Measurements from ENCODE around the gene EFL1.
"Not testable (repeated sequence)": the region's sequence is repeated elsewhere in the genome, so short reads cannot be mapped to it uniquely, and the experiment has no call there.

The EFL1 gene

DNA sequence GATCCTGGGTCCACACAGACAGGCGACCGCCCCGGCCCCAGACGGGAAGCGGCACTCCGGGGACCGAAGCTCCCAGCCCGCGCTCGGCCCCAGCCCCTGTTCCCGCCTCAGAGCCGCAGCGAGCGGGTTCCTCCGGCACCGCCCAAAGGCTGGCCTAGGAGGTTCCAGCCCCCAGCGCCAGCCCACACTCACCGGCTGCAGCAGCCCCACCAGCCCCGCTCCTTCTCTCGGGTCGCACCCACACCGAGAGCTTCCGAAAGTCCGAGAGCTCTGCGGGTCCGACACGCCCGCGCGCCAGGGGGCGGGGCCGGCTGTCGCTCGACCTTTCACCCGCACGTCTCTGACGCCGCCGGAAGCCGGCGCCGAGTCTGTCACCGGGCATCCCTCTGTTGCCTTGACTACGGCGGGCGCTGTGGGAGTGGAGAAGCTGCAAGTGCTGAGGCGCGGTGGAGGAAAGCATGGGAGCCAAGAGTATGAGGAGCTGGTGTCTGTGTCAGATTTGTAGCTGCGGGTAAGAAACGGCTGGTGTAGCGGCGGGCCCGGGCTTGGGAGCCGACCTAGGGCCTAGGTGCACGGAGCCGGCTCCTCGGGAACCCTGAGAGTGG is at the start of gene EFL1, which contains the start of gene SAXO2:
TSS of gene EFL1 (minus strand) at position 313 of the 605 bp plus-strand sequence. CDS start 956 bp downstream, outside the sequence.
TSS of gene SAXO2 (plus strand) at position 397 of the 605 bp plus-strand sequence. CDS start at position 459, 62 bp downstream.
- DNase-seq: peak; percentile 94

DNA sequence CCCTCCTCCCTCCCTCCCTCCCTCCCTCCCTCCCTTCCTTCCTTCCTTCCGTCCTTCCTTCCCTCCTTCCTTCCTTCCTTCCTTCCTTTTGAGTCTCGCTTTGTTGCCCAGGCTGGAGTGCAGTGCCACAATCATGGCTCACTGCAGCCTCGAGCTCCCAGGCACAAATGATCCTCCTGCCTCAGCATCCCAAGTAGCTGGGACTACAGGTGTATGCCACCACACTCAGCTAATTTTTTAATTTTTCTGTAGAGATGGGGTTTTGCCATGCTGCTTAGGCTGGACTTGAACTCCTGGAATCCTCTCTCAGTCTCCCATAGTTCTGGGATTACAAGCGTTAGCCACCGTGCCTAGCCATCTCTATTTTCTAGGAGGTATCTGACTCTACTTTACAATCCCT is 48.8 kb upstream of the EFL1 start:
- not testable (repeated sequence) for DNase-seq

DNA sequence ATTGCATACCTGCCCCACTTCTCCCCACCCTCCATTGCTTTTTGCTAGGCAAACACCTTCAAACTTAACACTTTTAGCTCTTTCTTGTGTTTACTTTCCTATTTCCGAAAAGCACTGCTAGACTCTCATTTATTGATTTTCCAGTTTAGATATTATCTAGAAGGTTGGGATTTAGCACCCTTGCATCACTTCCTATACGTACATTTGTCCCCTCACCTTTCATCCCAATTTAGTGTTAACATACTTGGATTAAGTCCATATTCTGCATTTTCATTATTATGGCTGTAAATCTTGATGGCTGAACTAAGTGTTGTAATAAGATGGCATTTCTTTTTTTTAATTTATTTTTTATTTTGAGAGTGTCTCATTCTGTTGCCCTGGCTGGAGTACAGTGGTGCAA is 47.3 kb upstream of the EFL1 start:
- DNase-seq: no peak

DNA sequence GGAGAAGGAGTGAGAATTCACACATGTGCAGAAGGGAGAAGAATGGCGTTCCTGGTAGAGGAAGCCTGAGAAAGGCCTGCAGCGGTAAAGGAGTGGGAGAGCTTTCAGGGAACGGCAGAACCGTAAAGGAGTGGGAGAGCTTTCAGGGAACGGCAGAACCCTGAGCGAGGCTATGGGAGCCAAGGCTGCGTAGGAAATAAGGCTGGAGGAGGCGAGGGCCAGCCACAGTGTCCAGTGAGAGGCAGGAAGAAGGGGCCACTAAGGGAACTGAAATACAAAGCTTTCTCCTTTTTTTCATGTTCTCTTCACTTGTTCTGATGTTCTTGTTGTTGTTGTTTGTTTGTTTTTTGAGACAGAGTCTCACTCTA is 45.2 kb upstream of the EFL1 start:
- DNase-seq: no peak

DNA sequence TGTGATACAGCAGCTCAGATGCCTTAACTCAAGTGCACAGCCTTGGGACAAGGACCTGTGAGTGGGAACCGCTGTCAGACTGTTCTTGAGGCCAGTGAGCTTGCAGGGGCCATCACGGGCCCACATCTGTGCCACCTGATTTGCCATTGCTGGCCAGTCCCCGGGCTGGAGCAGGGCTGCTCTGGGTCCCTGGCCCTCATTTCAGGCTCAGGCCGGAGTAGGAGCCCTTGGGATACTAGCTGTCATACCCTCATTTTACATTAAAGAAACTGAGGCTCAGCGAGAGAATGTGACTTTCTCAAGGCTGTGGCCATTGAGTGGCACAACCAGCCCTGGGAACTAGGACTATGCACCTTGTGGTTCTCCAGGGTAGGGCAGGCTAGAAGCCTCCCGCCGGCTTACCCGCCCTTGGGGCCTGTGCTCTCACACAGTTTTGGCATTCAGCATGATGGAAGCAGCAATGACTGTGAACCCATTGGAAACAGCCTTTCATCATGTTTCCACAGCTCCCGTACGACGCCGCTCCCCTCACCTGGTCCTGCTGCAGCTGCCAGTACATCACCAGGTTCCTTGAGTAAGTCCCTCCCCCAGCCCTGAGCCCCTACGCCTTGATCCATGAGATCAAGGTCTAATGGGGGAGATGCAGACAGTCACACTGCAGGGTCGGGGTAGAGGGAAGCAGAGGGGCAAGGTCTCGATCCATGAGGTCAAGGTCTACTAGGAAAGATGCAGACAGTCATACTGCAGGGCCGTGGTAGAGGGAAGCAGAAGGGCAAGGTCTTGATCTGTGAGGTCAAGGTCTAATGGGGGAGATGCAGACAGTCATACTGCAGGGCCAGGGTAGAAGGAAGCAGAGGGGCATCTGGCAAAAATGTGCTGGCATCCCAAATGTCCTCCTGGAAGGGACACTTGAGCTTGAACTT is 44.5 kb upstream of the EFL1 start:
- no peak for DNase-seq

DNA sequence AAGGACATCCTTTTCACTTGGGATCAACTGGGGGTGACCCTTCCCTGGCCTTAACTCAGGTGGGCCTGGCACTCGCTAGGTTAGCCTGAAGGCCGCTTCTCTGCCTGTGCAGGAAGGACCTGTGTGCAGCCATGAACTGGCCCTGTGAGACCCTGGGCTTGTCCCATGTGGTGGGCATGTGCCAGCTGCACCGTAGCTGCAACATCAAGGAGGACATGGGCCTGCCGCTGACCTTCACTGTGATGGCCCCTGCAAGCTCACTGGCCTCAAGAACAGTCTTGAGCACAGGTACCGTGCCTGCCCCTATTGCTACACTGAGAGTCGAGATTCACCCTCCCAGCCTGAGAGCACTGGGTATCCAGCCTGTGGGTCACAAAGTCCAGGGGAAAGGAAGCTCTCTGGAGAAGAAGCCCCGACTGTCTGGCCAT is 43.1 kb upstream of the EFL1 start:
- DNase-seq: no peak

DNA sequence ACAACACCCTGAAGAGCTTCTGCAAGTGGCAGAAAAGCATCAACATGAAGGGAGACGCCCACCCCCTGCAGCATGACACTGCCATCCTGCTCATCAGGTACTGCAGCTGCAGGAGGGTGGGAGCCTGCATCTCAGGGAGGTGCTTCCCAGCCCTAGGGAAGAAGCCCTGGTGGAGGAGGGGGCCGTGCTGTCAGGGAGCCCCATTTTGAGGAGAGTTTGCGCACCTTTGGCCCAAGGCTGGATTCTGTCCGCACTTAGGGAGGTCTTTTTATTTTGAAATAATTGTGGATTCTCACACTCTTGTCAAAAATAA is 42.2 kb upstream of the EFL1 start:
- DNase-seq: no peak

DNA sequence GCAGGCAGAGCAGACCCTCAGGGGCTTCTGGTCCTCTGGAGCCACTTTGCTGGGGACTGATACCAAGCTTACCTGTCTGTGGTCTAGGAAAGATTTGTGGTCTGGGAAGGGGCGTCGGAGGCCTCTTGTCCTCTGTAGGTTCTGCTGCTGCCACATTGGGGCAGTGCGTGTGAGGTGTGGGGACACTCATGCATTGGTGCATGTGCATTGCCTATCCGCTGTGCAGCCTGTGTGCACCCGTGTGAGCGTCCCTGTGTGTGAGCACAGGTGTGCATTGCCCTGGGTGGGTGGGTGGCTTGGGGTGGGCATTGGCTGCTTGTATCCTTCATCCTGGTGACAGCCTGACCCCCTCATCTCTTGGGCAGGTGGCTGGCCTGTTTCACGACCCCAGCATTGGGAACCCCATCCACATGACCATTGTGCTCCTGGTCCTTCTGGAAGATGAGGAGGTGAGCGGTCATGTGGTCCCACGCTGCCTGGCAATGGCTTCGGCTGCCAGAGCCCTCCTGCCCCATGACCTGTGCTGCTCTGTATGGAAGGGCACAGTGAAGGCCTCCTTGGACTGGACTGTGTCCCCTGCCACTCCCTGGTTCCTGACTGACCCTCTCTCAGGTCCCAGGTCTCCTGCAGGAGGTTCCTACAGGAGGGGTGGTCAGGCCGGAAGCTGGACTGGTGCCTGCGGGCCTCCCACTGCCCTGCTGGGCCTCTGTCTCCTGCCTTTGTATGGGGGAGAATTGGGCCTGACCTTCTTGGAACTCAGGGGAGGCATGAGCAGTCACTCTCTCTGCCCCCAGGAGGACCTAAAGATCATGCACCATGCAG is 41.6 kb upstream of the EFL1 start:
- DNase-seq: no peak

DNA sequence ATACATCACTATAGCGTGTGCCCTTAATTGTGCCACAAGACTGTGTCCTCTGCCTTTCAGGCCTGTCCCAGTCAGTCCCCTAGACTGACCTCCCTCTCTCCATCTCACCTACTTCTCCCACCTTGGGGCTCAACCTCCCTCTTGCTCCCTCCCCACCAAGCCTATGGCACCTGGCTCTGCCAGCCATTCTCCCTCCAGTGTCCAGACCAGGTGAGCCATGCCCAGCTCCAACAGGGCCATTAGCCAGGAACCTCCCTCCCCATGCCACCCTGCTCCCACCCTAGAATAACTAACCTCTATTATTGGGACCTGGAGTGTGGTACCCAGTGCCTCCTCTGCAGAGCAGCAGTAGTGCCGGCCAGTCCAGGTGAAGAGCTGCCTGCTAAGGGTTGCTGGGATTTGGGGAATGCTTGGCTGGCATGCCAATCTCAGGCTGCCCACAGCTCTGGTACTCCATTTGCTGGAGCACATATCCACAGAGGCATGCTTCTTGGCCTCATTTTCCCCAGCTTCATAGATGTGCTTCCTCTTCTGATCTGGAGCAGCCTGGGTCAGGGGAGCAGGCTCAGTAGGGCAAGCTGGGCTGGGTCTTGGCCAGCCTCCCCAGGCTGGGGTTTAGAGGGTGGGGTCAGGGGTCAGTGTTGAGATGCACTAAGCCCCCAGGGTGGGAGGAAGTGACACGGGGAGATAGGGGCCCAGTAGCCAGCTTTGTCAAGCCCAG is 38.9 kb upstream of the EFL1 start:
- DNase-seq: no peak

DNA sequence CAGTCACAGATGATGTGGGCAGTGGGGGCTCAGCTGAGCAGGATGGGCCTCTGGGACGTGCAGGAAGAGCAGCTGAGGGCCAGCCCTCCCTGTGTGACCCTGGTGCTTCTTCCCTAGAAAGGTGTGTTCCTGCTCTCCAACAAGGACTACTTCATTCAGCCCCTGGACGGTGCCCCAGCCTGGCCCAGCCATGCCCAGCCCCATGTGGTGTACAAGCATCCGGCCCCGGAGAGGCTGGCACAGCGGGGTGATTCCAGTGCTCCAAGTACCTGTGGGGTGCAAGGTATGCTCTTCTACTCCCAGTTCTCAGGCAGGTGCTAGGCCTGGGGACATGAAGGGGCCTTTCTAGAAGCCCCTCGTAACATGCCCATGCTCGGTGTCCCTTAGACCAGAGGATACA is 38.3 kb upstream of the EFL1 start:
- no peak for DNase-seq

DNA sequence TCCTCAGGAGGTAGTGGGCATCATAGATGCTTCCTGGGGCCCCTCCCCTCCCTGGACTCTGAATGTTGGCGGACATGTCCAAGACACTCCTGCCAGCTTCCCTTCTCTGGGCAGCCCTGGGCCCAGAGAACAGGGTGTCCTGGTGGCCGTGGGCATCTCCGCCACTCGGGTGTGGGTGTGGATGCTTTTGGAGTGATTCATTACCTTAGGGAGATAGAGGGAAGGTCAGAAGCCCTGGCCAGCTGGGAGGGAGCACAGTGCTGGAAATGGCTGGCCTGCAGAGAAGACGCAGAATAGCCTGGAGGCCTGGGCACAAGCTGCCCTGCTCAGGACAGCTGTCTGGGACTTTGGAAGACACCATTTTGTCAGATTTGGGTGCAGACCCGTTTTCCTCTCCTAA is 37.8 kb upstream of the EFL1 start:
- not testable (repeated sequence) for DNase-seq

DNA sequence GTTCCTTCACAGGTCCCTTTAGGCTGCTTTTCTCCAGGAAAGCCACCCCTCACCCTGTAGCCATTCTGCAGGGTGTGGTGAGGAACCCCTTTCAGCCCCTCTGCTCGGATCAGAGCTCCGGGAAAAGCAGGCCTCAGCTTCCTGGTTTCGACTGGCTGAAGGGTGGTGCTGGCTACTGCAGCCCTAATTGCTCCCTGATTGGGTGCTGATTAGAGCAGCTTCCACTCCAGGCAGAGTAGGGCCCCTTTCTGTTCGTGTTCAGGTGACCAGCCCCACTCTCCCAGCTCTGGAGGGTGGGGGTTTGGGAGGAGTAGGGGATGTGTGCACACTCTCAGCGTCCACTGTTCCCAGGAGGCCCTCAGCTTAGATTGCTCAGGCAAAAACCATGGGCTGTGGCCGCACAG is 37.0 kb upstream of the EFL1 start:
- DNase-seq: not testable (repeated sequence)

DNA sequence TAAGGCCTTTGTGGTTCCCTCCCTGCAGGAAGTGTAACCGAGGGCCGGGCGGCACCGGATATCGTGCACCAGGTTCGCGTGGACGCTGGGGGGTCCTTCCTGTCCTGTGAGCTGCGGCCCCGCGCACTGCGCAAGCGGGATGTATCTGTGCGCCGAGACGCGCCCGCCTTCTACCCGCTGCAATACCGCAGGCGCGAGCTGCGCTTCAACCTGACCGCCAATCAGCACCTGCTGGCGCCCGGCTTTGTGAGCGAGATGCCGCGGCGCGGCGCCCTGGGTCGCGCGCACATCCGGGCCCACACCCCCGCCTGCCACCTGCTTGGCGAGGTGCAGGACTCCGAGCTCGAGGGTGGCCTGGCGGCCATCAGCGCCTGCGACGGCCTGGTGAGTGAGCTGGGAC is 36.0 kb upstream of the EFL1 start:
- DNase-seq: peak; percentile 59

DNA sequence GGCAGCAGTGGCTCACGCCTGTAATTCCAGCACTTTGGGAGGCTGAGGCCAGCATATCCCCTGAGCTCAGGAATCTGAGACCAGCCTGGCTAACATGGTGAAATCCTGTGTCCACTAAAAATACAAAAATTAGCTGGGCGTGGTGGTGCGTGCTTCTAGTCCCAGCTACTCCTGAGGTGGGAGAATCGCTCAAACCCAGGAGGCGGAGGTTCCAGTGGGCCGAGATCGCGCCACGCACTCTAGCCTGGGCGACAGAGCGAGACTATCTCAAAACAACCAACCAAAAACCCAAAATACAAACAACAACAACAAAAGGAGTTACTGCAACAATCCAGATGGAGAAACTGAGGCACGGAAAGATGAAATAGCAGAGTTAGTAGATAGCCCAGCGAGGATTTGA is 35.5 kb upstream of the EFL1 start:
- no peak for DNase-seq

DNA sequence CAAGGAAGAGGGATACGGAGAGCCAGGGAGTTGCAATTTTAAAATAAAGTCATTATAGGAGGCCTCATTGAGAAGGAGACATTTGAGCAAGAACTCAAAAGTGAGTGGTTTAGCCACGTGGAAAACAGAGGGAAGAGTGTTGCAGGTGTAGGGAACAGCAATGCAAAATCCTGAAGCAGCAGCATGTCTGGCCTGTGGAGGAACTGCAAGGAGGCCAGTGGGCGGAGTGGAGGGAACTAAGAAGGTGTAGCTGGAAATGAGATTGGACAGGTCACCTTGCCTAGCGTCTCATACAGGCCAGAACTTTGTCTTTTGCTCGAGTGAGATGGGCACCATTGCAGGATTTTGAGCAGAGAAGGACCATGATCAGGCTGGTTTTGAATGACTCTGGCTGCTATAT is 35.0 kb upstream of the EFL1 start:
- DNase-seq: no peak

DNA sequence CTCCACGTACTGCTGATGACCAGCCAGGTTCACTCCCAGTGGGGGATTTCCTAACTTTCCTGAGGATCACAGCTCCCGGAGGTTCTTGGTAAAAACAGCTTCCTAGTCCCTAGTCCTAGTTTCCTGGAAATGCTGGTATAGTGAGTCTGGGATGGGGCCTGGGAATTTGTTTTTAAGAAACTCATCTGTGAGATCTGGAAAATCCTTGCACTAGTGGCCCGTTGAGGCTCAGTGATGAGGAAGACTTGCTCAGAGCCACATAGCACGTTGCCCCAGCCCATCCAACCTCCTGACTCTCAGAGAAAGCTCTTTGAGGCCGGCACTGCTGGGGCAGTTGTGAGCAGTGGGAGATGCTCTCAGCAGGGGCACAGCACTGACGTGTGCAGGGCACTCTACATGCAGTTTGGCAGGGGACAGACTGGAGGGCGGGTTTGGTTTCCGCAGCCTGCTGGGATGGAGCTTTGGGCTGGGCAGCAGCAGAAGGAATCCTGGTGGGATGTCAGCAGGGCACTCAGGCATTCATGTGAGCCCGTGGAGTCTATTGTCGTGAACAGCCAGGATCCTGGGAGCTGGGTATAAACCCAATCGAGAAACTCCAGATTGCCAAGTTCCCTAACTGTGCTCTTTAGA is 31.6 kb upstream of the EFL1 start:
- no peak for DNase-seq

DNA sequence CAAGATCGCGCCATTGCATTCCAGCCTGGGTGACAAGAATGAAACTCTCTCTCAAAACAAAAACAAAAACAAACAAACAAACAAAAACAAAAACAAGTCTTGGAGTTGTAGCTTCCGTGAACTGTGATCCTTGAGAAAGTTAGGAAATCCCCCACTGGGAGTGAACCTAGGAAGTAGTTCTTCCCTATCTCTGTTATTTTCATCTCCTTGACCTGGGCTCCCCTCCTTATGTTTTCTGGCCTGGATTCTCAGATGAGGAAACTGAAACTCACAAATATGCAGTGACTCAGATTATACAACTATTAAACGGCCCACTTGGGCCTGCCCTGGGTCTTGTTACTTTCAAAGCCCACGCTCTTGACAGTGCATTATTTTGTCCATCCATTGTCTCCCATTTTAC is 29.7 kb upstream of the EFL1 start:
- no peak for DNase-seq

DNA sequence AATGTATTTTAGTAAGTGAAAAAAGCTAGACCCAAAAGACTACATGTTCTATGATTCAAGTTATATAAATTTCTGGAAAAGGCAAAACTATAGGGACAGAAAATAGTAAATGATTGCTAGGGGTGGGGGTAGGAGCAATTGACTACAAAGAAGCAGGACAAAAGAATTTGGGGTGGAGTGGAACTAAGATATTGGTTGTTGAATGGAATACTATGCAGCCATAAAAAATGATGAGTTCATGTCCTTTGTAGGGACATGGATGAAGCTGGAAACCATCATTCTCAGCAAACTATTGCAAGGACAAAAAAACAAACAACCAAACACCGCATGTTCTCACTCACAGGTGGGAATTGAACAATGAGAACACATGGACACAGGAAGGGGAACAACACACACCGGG is 25.7 kb upstream of the EFL1 start:
- DNase-seq: not testable (repeated sequence)

DNA sequence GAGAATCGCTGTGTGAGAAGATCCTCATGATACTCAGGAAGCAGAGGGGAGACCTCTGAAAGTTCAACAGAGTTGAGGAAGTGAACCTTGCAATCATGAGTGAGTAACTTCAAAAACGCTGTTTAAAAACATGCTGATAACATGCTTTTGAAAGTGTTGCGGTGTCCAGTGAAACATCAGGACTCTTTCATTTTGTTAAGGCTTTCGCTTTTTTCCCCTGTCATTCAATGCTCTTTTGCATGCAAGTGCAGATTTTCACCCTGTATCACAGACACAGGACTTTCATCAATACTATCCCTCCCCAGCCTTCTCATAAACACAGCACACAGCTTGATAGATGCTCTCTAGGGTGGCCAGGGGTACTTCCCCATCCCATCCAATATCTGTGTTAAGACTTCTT is 23.9 kb upstream of the EFL1 start:
- peak; percentile 48 for DNase-seq

DNA sequence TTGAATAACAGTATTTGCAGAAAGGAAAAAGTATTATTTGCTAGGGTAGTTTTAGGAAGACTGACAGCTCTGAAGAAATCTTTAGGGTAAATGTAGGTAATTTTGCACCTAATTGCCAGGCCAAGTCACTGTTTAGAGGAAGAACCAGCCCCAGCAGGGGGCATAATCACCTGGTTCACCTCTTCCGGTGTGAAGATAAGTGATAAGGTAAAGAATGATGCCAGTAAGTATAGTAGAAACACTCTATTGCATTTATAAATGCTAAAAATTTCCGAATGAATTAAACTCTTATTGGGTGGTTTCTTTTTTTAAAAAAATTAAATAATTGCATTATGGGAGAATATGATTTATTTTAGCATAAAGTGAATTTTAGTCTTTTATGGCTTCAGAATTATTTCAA is 21.8 kb upstream of the EFL1 start:
- DNase-seq: not testable (repeated sequence)

DNA sequence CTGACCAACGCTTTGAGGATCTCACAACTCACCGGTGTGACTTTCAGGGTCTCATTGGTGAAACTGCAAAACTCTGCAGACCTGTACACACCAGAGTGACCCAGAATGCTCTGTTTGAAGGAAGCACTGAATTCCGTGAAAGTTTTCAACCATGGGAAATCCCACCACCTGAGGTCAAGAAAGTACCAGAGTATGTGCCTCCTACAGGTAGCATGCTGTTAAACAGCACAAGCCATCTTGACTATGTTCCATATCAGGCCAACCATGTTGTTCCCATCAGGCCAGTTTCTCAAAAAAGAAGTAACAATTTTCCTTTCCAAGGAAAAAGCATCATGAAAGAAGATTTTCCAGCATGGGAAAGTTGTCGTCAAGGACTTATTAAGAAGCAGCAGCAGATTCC is 19.9 kb upstream of the EFL1 start:
- not testable (repeated sequence) for DNase-seq

DNA sequence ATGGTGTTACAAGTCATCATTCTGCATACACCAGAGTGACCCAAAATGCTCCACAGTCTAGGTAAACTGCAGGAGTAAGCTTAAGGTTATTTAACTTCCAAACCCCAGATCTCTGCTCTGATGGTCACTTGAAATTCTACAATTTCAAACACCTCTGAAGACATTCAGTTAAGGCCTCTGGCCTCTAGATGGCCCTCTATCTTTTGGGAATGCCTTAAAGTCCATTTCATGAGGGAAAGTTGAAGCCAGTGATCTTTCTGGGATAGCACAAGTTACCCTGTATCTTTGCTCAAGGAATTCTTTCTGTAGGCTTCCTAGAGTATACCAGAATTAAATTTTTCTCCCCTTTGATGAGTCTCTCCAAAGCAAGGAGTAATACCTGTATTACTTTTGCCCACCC is 18.7 kb upstream of the EFL1 start:
- not testable (repeated sequence) for DNase-seq

Measured in activated CD4-positive, alpha-beta T cell treated with anti-CD3 and anti-CD28 coated beads, Interleukin-10, Interleukin-2, amounts not matched to agents 100 ng/mL and 50 ng/mL, durations not matched to agents 16 hours and 8 hours (primary cell).